HepG2 (cell line): ENCODE measurements around the gene THSD1. TPM values are rescaled to one million over a fixed set of nuclear protein-coding genes. Genes with fewer than 3 reads are reported as not detected.

Experiments
- ARNT ChIP-seq: fragments of 450-650 bp; IDR thresholded peaks from 2 replicates; pipeline ENCODE4 v1.6.1; 2017
- FLYWCH1 ChIP-seq: sonication (generic); formaldehyde crosslinking; IDR thresholded peaks from 2 replicates; pipeline ENCODE4 v1.8.1; 2023; ENCODE audit warnings: mild to moderate bottlenecking, missing genetic modification reagents
- FOXP1 ChIP-seq, 2 experiments: fragments of 450-650 bp in 1 of 2; IDR thresholded peaks; 2 replicates each; pipeline ENCODE4 v1.6.1; 2017 to 2018; ENCODE audit warnings: antibody characterized with exemption in 1 of 2
- GTF3A ChIP-seq: sonication (generic); formaldehyde crosslinking; conservative IDR thresholded peaks from 2 replicates; pipeline ENCODE4 v1.4.0; 2020; ENCODE audit warnings: mild to moderate bottlenecking, missing genetic modification reagents
- HIVEP1 ChIP-seq: sonication (generic); formaldehyde crosslinking; IDR thresholded peaks from 2 replicates; pipeline ENCODE4 v1.4.0; 2020; ENCODE audit warnings: mild to moderate bottlenecking, missing genetic modification reagents
- HNRNPH1 ChIP-seq: fragments of 200-400 bp; formaldehyde crosslinking; optimal IDR thresholded peaks from 2 replicates; pipeline ENCODE3; 2017; ENCODE audit warnings: mild to moderate bottlenecking, low read depth, low read length
- JUNB ChIP-seq: sonication (generic); formaldehyde crosslinking; IDR thresholded peaks from 2 replicates; pipeline ENCODE4 v1.8.0; 2022; ENCODE audit warnings: missing genetic modification reagents, mild to moderate bottlenecking, borderline replicate concordance
- KAT2B ChIP-seq: fragments of 150-350 bp; IDR thresholded peaks from 2 replicates; pipeline ENCODE4 v1.6.1; 2014; ENCODE audit warnings: low read depth, low read length, borderline replicate concordance
- PAWR ChIP-seq: sonication (generic); formaldehyde crosslinking; IDR thresholded peaks from 2 replicates; pipeline ENCODE4 v1.4.0; 2020; ENCODE audit warnings: missing genetic modification reagents, mild to moderate bottlenecking, borderline replicate concordance
- RBAK ChIP-seq: sonication (generic); formaldehyde crosslinking; IDR thresholded peaks from 2 replicates; pipeline ENCODE4 v1.5.1; 2020; ENCODE audit warnings: mild to moderate bottlenecking, missing genetic modification reagents
- RELA ChIP-seq: sonication (generic); formaldehyde crosslinking; IDR thresholded peaks from 2 replicates; pipeline ENCODE4 v1.4.0; 2020; ENCODE audit warnings: missing genetic modification reagents
- REXO4 ChIP-seq: sonication (generic); formaldehyde crosslinking; IDR thresholded peaks from 2 replicates; pipeline ENCODE4 v1.8.0; 2022; ENCODE audit warnings: missing genetic modification reagents, mild to moderate bottlenecking, borderline replicate concordance
- SRF ChIP-seq: IDR thresholded peaks from 2 replicates; pipeline ENCODE4 v1.6.1; 2011; ENCODE audit warnings: mild to moderate bottlenecking, low read depth, low read length, moderate library complexity
- TSC22D2 ChIP-seq: sonication (generic); formaldehyde crosslinking; IDR thresholded peaks from 2 replicates; pipeline ENCODE4 v1.5.1; 2020; ENCODE audit warnings: missing genetic modification reagents, mild to moderate bottlenecking, borderline replicate concordance
- ZNF138 ChIP-seq: sonication (generic); formaldehyde crosslinking; IDR thresholded peaks from 2 replicates; pipeline ENCODE4 v1.5.0; 2020; ENCODE audit warnings: mild to moderate bottlenecking, low read depth, missing genetic modification reagents
- ZNF235 ChIP-seq: sonication (generic); formaldehyde crosslinking; IDR thresholded peaks from 2 replicates; pipeline ENCODE4 v1.8.1; 2023; ENCODE audit warnings: mild to moderate bottlenecking, missing genetic modification reagents, borderline replicate concordance
- ZNF24 ChIP-seq: fragments of 450-650 bp; IDR thresholded peaks from 2 replicates; pipeline ENCODE4 v1.6.1; 2017; ENCODE audit warnings: antibody characterized with exemption, mild to moderate bottlenecking
- ZNF34 ChIP-seq: sonication (generic); formaldehyde crosslinking; IDR thresholded peaks from 2 replicates; pipeline ENCODE4 v1.4.0; 2020; ENCODE audit warnings: mild to moderate bottlenecking, missing genetic modification reagents, borderline replicate concordance
- ZNF367 ChIP-seq: sonication (generic); formaldehyde crosslinking; IDR thresholded peaks from 2 replicates; pipeline ENCODE4 v1.4.0; 2020; ENCODE audit warnings: missing genetic modification reagents, borderline replicate concordance
- ZNF383 ChIP-seq: sonication (generic); formaldehyde crosslinking; IDR thresholded peaks from 2 replicates; pipeline ENCODE4 v1.4.0; 2020; ENCODE audit warnings: missing genetic modification reagents, mild to moderate bottlenecking, borderline replicate concordance
- ZNF572 ChIP-seq: sonication (generic); formaldehyde crosslinking; IDR thresholded peaks from 2 replicates; pipeline ENCODE4 v1.5.1; 2020; ENCODE audit warnings: mild to moderate bottlenecking, missing genetic modification reagents
- ZNF660 ChIP-seq: sonication (generic); formaldehyde crosslinking; IDR thresholded peaks from 2 replicates; pipeline ENCODE4 v1.5.1; 2020; ENCODE audit warnings: mild to moderate bottlenecking, low read depth, missing genetic modification reagents, borderline replicate concordance
- ZNF772 ChIP-seq: sonication (generic); formaldehyde crosslinking; IDR thresholded peaks from 2 replicates; pipeline ENCODE4 v1.5.0; 2020; ENCODE audit warnings: mild to moderate bottlenecking, missing genetic modification reagents
- ZNF773 ChIP-seq: sonication (generic); formaldehyde crosslinking; IDR thresholded peaks from 2 replicates; pipeline ENCODE4 v1.4.0; 2020; ENCODE audit warnings: missing genetic modification reagents, borderline replicate concordance
- ZSCAN29 ChIP-seq: sonication (generic); formaldehyde crosslinking; conservative IDR thresholded peaks from 2 replicates; pipeline ENCODE4 v1.4.0; 2020; ENCODE audit warnings: mild to moderate bottlenecking, missing genetic modification reagents
- polyA plus RNA-seq, 8 experiments: library from polyadenylated mRNA; depleted of rRNA in 3 of 8; stranded (reverse) in 7 of 8; unstranded in 1 of 8; fragments of >200 nt; fragmentation: Illumina TruSeq in 4 of 8; extraction: Trizol in 4 of 8; gene quantifications; 2 replicates each; pipeline versions ENCODE4 v1.2.1 to v1.2.3, GENCODE V29; 2011 to 2016; ENCODE audit warnings: low read depth in 4 of 8, missing spikeins in 1 of 8, mixed read lengths in 1 of 8; ENCODE audit not compliant: insufficient read depth in 1 of 8
- total RNA-seq, 5 experiments: library from RNA; depleted of rRNA; stranded (reverse); fragments of >200 nt; fragmentation: Illumina TruSeq; extraction: Trizol; gene quantifications; 2 replicates each; pipeline ENCODE4 v1.2.3, GENCODE V29; 2016; ENCODE audit warnings: low read depth in 1 of 5
- TF ChIP-seq, protein P1 (sequence below): sonication (generic); formaldehyde crosslinking; IDR thresholded peaks from 2 replicates; pipeline ENCODE4 v1.8.1; 2023; ENCODE audit warnings: mild to moderate bottlenecking, missing genetic modification reagents, borderline replicate concordance
- TF ChIP-seq, protein P2 (sequence below): sonication (generic); formaldehyde crosslinking; IDR thresholded peaks from 2 replicates; pipeline ENCODE4 v1.5.0; 2020; ENCODE audit warnings: missing genetic modification reagents

THSD1 gene
- total and polyA plus RNA-seq, 2 of the 13 experiments (the other 11 are each of a cell fraction or from before 2014, with no cell fraction given) = 0.11 to 0.15 TPM

DNA sequence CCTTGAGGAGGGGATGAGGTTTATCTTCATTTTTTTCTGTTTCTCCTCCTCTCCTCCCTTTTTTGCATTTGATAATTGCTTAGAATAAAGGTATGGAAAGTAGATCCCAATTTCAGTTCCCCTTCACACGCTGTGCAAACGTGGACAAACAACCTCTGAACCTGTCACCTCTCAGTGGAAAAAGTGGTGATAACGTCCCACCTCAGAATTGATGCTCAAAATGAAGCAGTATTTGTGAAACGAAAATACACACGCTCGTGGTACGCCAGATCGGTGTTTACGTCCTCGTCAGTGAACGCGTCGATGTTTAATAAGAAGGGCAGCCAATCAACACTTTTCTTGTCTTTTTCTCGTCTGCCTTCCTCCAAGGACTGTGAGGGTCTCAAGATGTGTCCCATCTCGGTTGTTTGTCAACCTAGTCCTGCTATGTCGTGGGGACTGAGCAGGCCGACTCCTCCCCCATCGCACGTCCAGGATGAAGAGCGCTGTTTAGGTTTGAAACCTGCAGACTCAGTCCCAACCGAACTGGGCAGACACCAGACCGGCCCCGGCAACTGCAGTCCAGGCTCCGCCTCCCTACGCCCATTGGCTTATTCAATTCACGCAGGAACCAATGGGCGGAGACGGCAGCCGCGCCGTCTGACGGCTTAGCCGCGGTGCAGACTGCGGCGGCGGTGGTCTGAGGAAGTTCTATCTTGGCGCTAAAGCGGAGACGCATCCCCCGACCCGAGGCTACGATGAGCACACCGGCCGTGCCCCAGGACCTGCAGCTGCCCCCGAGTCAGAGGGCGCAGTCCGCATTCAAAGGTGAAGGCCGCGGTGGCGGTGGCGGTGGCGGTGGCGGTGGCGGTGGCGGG is 49.1 kb upstream of the THSD1 start, which contains the start of gene CKAP2 (continued):
- TF ChIP-seq FOXP1 (IDR thresholded peaks at IDR 0.05) = no peak
- no peak for TF ChIP-seq FOXP1 (CRISPR knock-in tag; IDR thresholded peaks at IDR 0.05)
- TF ChIP-seq RBAK (CRISPR knock-in tag) = no peak
- TF ChIP-seq, protein P1, sequence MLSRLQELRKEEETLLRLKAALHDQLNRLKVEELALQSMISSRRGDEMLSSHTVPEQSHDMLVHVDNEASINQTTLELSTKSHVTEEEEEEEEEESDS (CRISPR knock-in tag) = peak; percentile 20; the same call in 1 of the 2 replicates
- TF ChIP-seq KAT2B = no peak
- TF ChIP-seq FLYWCH1 (CRISPR knock-in tag) = no peak
- TF ChIP-seq ZNF772 = 0 out of 2 replicates have a peak, but pooled peaks have one; percentile 25
- no peak for TF ChIP-seq SRF
- no peak for TF ChIP-seq ZNF572 (CRISPR knock-in tag)
- no peak for TF ChIP-seq ZNF138 (CRISPR knock-in tag)
- no peak for TF ChIP-seq ARNT
- TF ChIP-seq HNRNPH1 = no peak
- no peak for TF ChIP-seq RELA (CRISPR knock-in tag)
- 0 out of 2 replicates have a peak, but pooled peaks have one; percentile 37 for TF ChIP-seq ZSCAN29
- 0 out of 2 replicates have a peak, but pooled peaks have one; percentile 41 for TF ChIP-seq REXO4 (CRISPR knock-in tag)
- no peak for TF ChIP-seq GTF3A
- TF ChIP-seq ZNF660 = no peak
- TF ChIP-seq ZNF383 (CRISPR knock-in tag) = 0 out of 2 replicates have a peak, but pooled peaks have one; percentile 67
- no peak for TF ChIP-seq ZNF773 (CRISPR knock-in tag)
- no peak for TF ChIP-seq ZNF367 (CRISPR knock-in tag)
- no peak for TF ChIP-seq PAWR (CRISPR knock-in tag)
- TF ChIP-seq ZNF235 (CRISPR knock-in tag) = peak; percentile 96; the same call in 1 of the 2 replicates
- no peak for TF ChIP-seq TSC22D2 (CRISPR knock-in tag)
- TF ChIP-seq, protein P2, sequence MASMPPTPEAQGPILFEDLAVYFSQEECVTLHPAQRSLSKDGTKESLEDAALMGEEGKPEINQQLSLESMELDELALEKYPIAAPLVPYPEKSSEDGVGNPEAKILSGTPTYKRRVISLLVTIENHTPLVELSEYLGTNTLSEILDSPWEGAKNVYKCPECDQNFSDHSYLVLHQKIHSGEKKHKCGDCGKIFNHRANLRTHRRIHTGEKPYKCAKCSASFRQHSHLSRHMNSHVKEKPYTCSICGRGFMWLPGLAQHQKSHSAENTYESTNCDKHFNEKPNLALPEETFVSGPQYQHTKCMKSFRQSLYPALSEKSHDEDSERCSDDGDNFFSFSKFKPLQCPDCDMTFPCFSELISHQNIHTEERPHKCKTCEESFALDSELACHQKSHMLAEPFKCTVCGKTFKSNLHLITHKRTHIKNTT (CRISPR knock-in tag) = no peak
- no peak for TF ChIP-seq JUNB (CRISPR knock-in tag)
- peak; percentile 76 for TF ChIP-seq HIVEP1
- no peak for TF ChIP-seq ZNF24
- no peak for TF ChIP-seq ZNF34 (CRISPR knock-in tag)
